GM12878 (cell line): ENCODE data around the gene BEAN1. TPM values are rescaled to one million over a fixed set of nuclear protein-coding genes. Genes with fewer than 3 reads are reported as not detected.

Source experiments
- BCL11A ChIP-seq: IDR thresholded peaks from 2 replicates; pipeline ENCODE4 v1.6.1; 2011; ENCODE audit warnings: low read depth, low read length
- BHLHE40 ChIP-seq, 2 experiments: fragments of 450-650 bp in 1 of 2; IDR thresholded peaks; 2 replicates each; pipeline ENCODE4 v1.6.1; 2011 to 2017; ENCODE audit warnings: low read depth in 2 of 2, borderline replicate concordance in 1 of 2, improper control_type of control experiment in 1 of 2, low read length in 1 of 2, mild to moderate bottlenecking in 1 of 2
- BMI1 ChIP-seq: fragments of 450-650 bp; IDR thresholded peaks from 2 replicates; pipeline ENCODE4 v1.6.1; 2016; ENCODE audit warnings: mild to moderate bottlenecking, moderate library complexity, borderline replicate concordance
- CHD2 ChIP-seq: IDR thresholded peaks from 2 replicates; pipeline ENCODE4 v1.6.1; 2011; ENCODE audit warnings: low read depth, low read length, improper control_type of control experiment, borderline replicate concordance
- DPF2 ChIP-seq: fragments of 450-650 bp; IDR thresholded peaks from 2 replicates; pipeline ENCODE4 v1.6.1; 2017; ENCODE audit warnings: mild to moderate bottlenecking
- ETV6 ChIP-seq, 2 experiments: fragments of 450-650 bp in 1 of 2; IDR thresholded peaks in 1 of 2; conservative IDR thresholded peaks in 1 of 2; 2 replicates each; pipeline ENCODE4 v1.6.1; 2014; ENCODE audit warnings: antibody characterized with exemption in 1 of 2, borderline replicate concordance in 1 of 2, low read depth in 1 of 2, mild to moderate bottlenecking in 1 of 2, moderate library complexity in 1 of 2
- IRF4 ChIP-seq: IDR thresholded peaks from 2 replicates; pipeline ENCODE4 v1.6.1; 2011; ENCODE audit warnings: low read depth, low read length
- LARP7 ChIP-seq: fragments of 450-650 bp; IDR thresholded peaks from 2 replicates; pipeline ENCODE4 v1.6.1; 2017; ENCODE audit warnings: mild to moderate bottlenecking
- MEF2B ChIP-seq: fragments of 450-650 bp; IDR thresholded peaks from 2 replicates; pipeline ENCODE4 v1.6.1; 2018; ENCODE audit warnings: mild to moderate bottlenecking, moderate library complexity; ENCODE audit not compliant: partially characterized antibody, poor library complexity, severe bottlenecking
- MYB ChIP-seq: fragments of 150-350 bp; IDR thresholded peaks from 2 replicates; pipeline ENCODE4 v1.6.1; 2014; ENCODE audit warnings: mild to moderate bottlenecking, low read depth, low read length, borderline replicate concordance
- MYC ChIP-seq: IDR thresholded peaks from 2 replicates; pipeline ENCODE4 v1.6.1; 2011; ENCODE audit warnings: mild to moderate bottlenecking, low read length, moderate library complexity, inconsistent platforms; ENCODE audit not compliant: insufficient read depth, insufficient replicate concordance, insufficient read length, severe bottlenecking
- POU2F2 ChIP-seq: IDR thresholded peaks from 3 replicates; pipeline ENCODE4 v1.6.1; 2011; ENCODE audit warnings: low read depth, mild to moderate bottlenecking, low read length, borderline replicate concordance
- RB1 ChIP-seq: fragments of 450-650 bp; formaldehyde crosslinking; IDR thresholded peaks from 2 replicates; pipeline ENCODE4 v1.6.1; 2017; ENCODE audit warnings: mild to moderate bottlenecking, borderline replicate concordance
- SP1 ChIP-seq: IDR thresholded peaks from one replicate; pipeline ENCODE4 v1.6.1; 2011; ENCODE audit warnings: low read depth, low read length
- STAT1 ChIP-seq: fragments of 450-650 bp; conservative IDR thresholded peaks from 2 replicates; pipeline ENCODE4 v1.6.1; 2014; ENCODE audit warnings: antibody characterized with exemption, mild to moderate bottlenecking
- TBL1XR1 ChIP-seq: IDR thresholded peaks from 2 replicates; pipeline ENCODE4 v1.6.1; 2012; ENCODE audit warnings: low read depth, low read length, improper control_type of control experiment
- ZNF207 ChIP-seq: fragments of 450-650 bp; IDR thresholded peaks from 2 replicates; pipeline ENCODE4 v1.6.1; 2014; ENCODE audit warnings: antibody characterized with exemption, mild to moderate bottlenecking, borderline replicate concordance
- ZNF217 ChIP-seq: fragments of 450-650 bp; IDR thresholded peaks from 2 replicates; pipeline ENCODE4 v1.6.1; 2017; ENCODE audit warnings: antibody characterized with exemption, mild to moderate bottlenecking
- ZNF622 ChIP-seq: fragments of 450-650 bp; IDR thresholded peaks from 2 replicates; pipeline ENCODE4 v1.6.1; 2017; ENCODE audit warnings: mild to moderate bottlenecking, inconsistent platforms
- ZSCAN29 ChIP-seq: fragments of 450-650 bp; IDR thresholded peaks from 2 replicates; pipeline ENCODE4 v1.6.1; 2017; ENCODE audit warnings: mild to moderate bottlenecking, moderate library complexity
- polyA plus RNA-seq, 11 experiments: library from polyadenylated mRNA; depleted of rRNA in 4 of 11; unstranded in 6 of 11; stranded (reverse) in 5 of 11; fragments of >200 nt; fragmentation: Nextera tagmentation in 4 of 11; fragmentation: Illumina TruSeq in 1 of 11; extraction: Ambion mirVana in 4 of 11; extraction: Trizol in 1 of 11; gene quantifications; 1 replicate in 1 of 11; 2 replicates in 10 of 11; pipeline versions ENCODE4 v1.2.1 to v1.2.3, GENCODE V29; 2011 to 2016; ENCODE audit warnings: inconsistent platforms in 2 of 11, missing spikeins in 2 of 11, low read depth in 1 of 11
- total RNA-seq, 4 experiments: library from RNA; depleted of rRNA in 3 of 4; stranded (reverse); fragments of >200 nt in 3 of 4; fragmentation: Illumina TruSeq in 1 of 4; extraction: Trizol in 1 of 4; gene quantifications; 2 replicates each; pipeline versions ENCODE4 v1.2.1 to v1.2.3, GENCODE V29; 2013 to 2021
- TF ChIP-seq, protein P1 (sequence below): fragments of 450-650 bp; IDR thresholded peaks from 2 replicates; pipeline ENCODE4 v1.6.1; 2017; ENCODE audit warnings: antibody characterized with exemption, mild to moderate bottlenecking, moderate library complexity
- TF ChIP-seq, protein P2 (sequence below): fragments of 450-650 bp; IDR thresholded peaks from 2 replicates; pipeline ENCODE4 v1.6.1; 2017; ENCODE audit warnings: low read depth, mild to moderate bottlenecking, moderate library complexity
- TF ChIP-seq, protein P3 (sequence below): fragments of 450-650 bp; formaldehyde crosslinking; IDR thresholded peaks from 2 replicates; pipeline ENCODE4 v1.5.0; 2022; ENCODE audit warnings: mild to moderate bottlenecking, missing genetic modification characterization

The BEAN1 gene
- total and polyA plus RNA-seq, 10 of the 15 experiments (the other 5 are each of a cell fraction or from before 2014, with no cell fraction given), result not detected

DNA sequence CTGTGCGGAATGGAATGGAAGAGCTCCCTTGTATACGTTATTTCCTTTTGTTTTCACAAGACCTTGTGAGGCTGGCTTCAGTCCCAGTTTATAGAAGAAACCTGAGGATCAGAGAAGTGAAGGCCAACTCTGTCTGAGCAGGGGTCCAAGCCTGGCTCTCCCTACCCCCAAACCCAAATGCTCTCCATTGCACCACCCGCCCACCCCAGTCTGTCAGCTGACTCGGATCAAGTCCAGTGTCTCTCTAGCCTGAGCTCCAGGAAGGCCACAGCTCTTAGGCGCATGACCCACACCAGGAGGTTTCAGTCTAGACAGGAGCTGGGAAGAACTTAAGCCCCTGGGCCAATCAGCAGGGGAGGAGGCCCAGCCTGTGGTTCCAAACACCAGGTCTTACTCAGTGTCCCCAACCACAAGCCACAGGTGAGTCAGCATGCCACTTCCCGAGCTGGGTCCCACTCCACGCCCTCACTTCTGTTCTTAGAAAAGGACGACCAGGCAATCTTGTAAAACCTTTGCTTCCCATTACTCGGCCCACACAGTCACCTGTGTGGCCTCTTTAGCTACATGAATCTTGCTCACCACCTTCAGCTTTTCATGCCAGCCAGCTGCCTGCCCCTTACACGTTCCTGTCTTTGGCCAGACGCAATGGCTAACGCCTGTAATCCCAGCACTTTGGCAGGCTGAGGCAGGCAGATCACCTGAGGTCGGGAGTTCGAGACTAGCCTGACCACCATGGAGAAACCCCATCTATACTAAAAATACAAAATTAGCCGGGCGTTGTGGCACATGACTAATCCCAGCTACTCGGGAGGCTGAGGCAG is 95.1 kb downstream of the BEAN1 start (continued):
- no peak for TF ChIP-seq MYC
- TF ChIP-seq BHLHE40 (IDR thresholded peaks at IDR 0.05; ENCODE audit: borderline replicate concordance in 1 of 2, low read depth in 2 of 2, low read length in 1 of 2), result peak; percentile 69 to 78
- TF ChIP-seq IRF4, result peak; percentile 89
- no peak for TF ChIP-seq ZSCAN29
- TF ChIP-seq POU2F2, result peak; percentile 56; the same call in 1 of the 3 replicates
- TF ChIP-seq DPF2, result peak; percentile 98
- 0 out of 2 replicates have a peak, but pooled peaks have one; percentile 43 for TF ChIP-seq CHD2
- TF ChIP-seq LARP7, result no peak; the same call in 1 of the 2 replicates
- TF ChIP-seq TBL1XR1, result peak; percentile 74
- TF ChIP-seq SP1, result peak; percentile 70
- TF ChIP-seq RB1, result no peak
- TF ChIP-seq, protein P1, sequence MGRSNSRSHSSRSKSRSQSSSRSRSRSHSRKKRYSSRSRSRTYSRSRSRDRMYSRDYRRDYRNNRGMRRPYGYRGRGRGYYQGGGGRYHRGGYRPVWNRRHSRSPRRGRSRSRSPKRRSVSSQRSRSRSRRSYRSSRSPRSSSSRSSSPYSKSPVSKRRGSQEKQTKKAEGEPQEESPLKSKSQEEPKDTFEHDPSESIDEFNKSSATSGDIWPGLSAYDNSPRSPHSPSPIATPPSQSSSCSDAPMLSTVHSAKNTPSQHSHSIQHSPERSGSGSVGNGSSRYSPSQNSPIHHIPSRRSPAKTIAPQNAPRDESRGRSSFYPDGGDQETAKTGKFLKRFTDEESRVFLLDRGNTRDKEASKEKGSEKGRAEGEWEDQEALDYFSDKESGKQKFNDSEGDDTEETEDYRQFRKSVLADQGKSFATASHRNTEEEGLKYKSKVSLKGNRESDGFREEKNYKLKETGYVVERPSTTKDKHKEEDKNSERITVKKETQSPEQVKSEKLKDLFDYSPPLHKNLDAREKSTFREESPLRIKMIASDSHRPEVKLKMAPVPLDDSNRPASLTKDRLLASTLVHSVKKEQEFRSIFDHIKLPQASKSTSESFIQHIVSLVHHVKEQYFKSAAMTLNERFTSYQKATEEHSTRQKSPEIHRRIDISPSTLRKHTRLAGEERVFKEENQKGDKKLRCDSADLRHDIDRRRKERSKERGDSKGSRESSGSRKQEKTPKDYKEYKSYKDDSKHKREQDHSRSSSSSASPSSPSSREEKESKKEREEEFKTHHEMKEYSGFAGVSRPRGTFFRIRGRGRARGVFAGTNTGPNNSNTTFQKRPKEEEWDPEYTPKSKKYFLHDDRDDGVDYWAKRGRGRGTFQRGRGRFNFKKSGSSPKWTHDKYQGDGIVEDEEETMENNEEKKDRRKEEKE, result no peak
- TF ChIP-seq ZNF622, result no peak
- TF ChIP-seq ETV6 (conservative IDR thresholded peaks at IDR 0.05 in 1 of 2, IDR thresholded peaks at IDR 0.05 in 1 of 2; ENCODE audit: borderline replicate concordance in 1 of 2, low read depth in 1 of 2), result peak in 1 of 2 experiments; percentile 80; a peak in 2 of 4 replicates
- TF ChIP-seq BMI1, result no peak
- peak; percentile 85 for TF ChIP-seq BCL11A
- TF ChIP-seq ZNF207, result no peak
- TF ChIP-seq MYB, result no peak
- peak; percentile 83 for TF ChIP-seq ZNF217
- TF ChIP-seq STAT1, result no peak
- TF ChIP-seq, protein P2, sequence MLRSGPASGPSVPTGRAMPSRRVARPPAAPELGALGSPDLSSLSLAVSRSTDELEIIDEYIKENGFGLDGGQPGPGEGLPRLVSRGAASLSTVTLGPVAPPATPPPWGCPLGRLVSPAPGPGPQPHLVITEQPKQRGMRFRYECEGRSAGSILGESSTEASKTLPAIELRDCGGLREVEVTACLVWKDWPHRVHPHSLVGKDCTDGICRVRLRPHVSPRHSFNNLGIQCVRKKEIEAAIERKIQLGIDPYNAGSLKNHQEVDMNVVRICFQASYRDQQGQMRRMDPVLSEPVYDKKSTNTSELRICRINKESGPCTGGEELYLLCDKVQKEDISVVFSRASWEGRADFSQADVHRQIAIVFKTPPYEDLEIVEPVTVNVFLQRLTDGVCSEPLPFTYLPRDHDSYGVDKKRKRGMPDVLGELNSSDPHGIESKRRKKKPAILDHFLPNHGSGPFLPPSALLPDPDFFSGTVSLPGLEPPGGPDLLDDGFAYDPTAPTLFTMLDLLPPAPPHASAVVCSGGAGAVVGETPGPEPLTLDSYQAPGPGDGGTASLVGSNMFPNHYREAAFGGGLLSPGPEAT, result peak; percentile 97
- TF ChIP-seq, protein P3, sequence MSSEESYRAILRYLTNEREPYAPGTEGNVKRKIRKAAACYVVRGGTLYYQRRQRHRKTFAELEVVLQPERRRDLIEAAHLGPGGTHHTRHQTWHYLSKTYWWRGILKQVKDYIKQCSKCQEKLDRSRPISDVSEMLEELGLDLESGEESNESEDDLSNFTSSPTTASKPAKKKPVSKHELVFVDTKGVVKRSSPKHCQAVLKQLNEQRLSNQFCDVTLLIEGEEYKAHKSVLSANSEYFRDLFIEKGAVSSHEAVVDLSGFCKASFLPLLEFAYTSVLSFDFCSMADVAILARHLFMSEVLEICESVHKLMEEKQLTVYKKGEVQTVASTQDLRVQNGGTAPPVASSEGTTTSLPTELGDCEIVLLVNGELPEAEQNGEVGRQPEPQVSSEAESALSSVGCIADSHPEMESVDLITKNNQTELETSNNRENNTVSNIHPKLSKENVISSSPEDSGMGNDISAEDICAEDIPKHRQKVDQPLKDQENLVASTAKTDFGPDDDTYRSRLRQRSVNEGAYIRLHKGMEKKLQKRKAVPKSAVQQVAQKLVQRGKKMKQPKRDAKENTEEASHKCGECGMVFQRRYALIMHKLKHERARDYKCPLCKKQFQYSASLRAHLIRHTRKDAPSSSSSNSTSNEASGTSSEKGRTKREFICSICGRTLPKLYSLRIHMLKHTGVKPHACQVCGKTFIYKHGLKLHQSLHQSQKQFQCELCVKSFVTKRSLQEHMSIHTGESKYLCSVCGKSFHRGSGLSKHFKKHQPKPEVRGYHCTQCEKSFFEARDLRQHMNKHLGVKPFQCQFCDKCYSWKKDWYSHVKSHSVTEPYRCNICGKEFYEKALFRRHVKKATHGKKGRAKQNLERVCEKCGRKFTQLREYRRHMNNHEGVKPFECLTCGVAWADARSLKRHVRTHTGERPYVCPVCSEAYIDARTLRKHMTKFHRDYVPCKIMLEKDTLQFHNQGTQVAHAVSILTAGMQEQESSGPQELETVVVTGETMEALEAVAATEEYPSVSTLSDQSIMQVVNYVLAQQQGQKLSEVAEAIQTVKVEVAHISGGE, result no peak
- peak; percentile 44 for TF ChIP-seq MEF2B
